K562 (cell line): ENCODE measurements around the gene LRRC74B. TPM values are rescaled to one million over a fixed set of nuclear protein-coding genes. Genes with fewer than 3 reads are reported as not detected.

ENCODE experiments used
- CBFB ChIP-seq: sonication (generic); formaldehyde crosslinking; IDR thresholded peaks from 2 replicates; pipeline ENCODE4 v1.4.0; 2020; ENCODE audit warnings: mild to moderate bottlenecking, missing genetic modification reagents
- E2F6 ChIP-seq, 2 experiments: IDR thresholded peaks; 2 replicates each; pipeline ENCODE4 v1.6.1; 2011; ENCODE audit warnings: borderline replicate concordance in 1 of 2, control low read depth in 1 of 2, low read depth in 1 of 2, low read length in 1 of 2, mild to moderate bottlenecking in 1 of 2, mixed read lengths in 1 of 2, moderate library complexity in 1 of 2; ENCODE audit not compliant: insufficient read depth in 1 of 2, insufficient read length in 1 of 2, poor library complexity in 1 of 2, severe bottlenecking in 1 of 2; ENCODE audit errors: extremely low read depth in 1 of 2
- FOXJ2 ChIP-seq: fragments of 200-800 bp; sonication (Bioruptor generic); IDR thresholded peaks from 2 replicates; pipeline ENCODE4 v1.6.1; 2016; ENCODE audit warnings: missing genetic modification characterization, missing compliant biosample characterization
- FOXJ3 ChIP-seq: sonication (generic); formaldehyde crosslinking; IDR thresholded peaks from 2 replicates; pipeline ENCODE4 v1.4.0; 2020; ENCODE audit warnings: mild to moderate bottlenecking, missing genetic modification reagents
- HOXB6 ChIP-seq: fragments of 250-450 bp; sonication (Bioruptor Pico); IDR thresholded peaks from 2 replicates; pipeline ENCODE4 v1.5.1; 2022; ENCODE audit warnings: mild to moderate bottlenecking, borderline replicate concordance
- MAFK ChIP-seq: IDR thresholded peaks from 2 replicates; pipeline ENCODE4 v1.6.1; 2011; ENCODE audit warnings: low read length, improper control_type of control experiment
- MCM5 ChIP-seq: fragments of 450-650 bp; IDR thresholded peaks from 2 replicates; pipeline ENCODE4 v1.6.1; 2016; ENCODE audit warnings: low read depth
- MLLT1 ChIP-seq, 2 experiments: fragments of 450-650 bp; IDR thresholded peaks; 2 replicates each; pipeline ENCODE4 v1.6.1; 2016
- MLX ChIP-seq, 2 experiments: fragments of 450-650 bp in 1 of 2; sonication (generic) in 1 of 2; formaldehyde crosslinking; conservative IDR thresholded peaks; 2 replicates each; pipeline versions ENCODE4 v1.4.0 to v1.8.1; 2020 to 2022; ENCODE audit warnings: mild to moderate bottlenecking in 1 of 2, missing genetic modification reagents in 1 of 2
- MTA3 ChIP-seq: fragments of 450-650 bp; formaldehyde crosslinking; IDR thresholded peaks from 2 replicates; pipeline ENCODE4 v1.6.1; 2017; ENCODE audit warnings: mild to moderate bottlenecking, borderline replicate concordance
- NFIC ChIP-seq: fragments of 450-650 bp; IDR thresholded peaks from 2 replicates; pipeline ENCODE4 v1.6.1; 2017; ENCODE audit warnings: mild to moderate bottlenecking, inconsistent platforms
- NFXL1 ChIP-seq: fragments of 450-650 bp; formaldehyde crosslinking; IDR thresholded peaks from 2 replicates; pipeline ENCODE4 v1.4.0; 2021; ENCODE audit warnings: mild to moderate bottlenecking
- NR1H2 ChIP-seq: sonication (generic); formaldehyde crosslinking; IDR thresholded peaks from 2 replicates; pipeline ENCODE4 v1.4.0; 2020; ENCODE audit warnings: mild to moderate bottlenecking, missing genetic modification reagents
- NR2C1 ChIP-seq, 2 experiments: fragments of 450-650 bp; IDR thresholded peaks; 2 replicates each; pipeline ENCODE4 v1.6.1; 2017; ENCODE audit warnings: mild to moderate bottlenecking in 2 of 2, antibody characterized with exemption in 1 of 2, inconsistent platforms in 1 of 2, missing compliant biosample characterization in 1 of 2, missing genetic modification characterization in 1 of 2
- PATZ1 ChIP-seq: fragments of 250-450 bp; sonication (Bioruptor Pico); IDR thresholded peaks from 2 replicates; pipeline ENCODE4 v1.5.0; 2020; ENCODE audit warnings: mild to moderate bottlenecking, borderline replicate concordance
- PKNOX1 ChIP-seq: fragments of 450-650 bp; IDR thresholded peaks from 2 replicates; pipeline ENCODE4 v1.6.1; 2016
- RBM22 ChIP-seq: fragments of 200-400 bp; formaldehyde crosslinking; IDR thresholded peaks from 2 replicates; pipeline ENCODE4 v1.6.1; 2018; ENCODE audit warnings: low read length, low read depth; ENCODE audit not compliant: poor library complexity, severe bottlenecking
- SMC3 ChIP-seq: conservative IDR thresholded peaks from 2 replicates; pipeline ENCODE4 v1.6.1; 2011; ENCODE audit warnings: low read depth, low read length, improper control_type of control experiment; ENCODE audit not compliant: insufficient read depth
- SNIP1 ChIP-seq: fragments of 450-650 bp; IDR thresholded peaks from 2 replicates; pipeline ENCODE4 v1.7.1; 2017; ENCODE audit warnings: low read depth, mild to moderate bottlenecking
- YY1 ChIP-seq, 3 experiments: IDR thresholded peaks; 2 replicates each; pipeline ENCODE4 v1.6.1; 2011; ENCODE audit warnings: low read length in 2 of 3, mild to moderate bottlenecking in 2 of 3, moderate library complexity in 2 of 3, borderline replicate concordance in 1 of 3, control low read depth in 1 of 3, low read depth in 1 of 3; ENCODE audit not compliant: insufficient read depth in 3 of 3, insufficient replicate concordance in 2 of 3, control insufficient read depth in 1 of 3, insufficient read length in 1 of 3; ENCODE audit errors: extremely low read depth in 1 of 3
- ZNF24 ChIP-seq: fragments of 450-650 bp; IDR thresholded peaks from 2 replicates; pipeline ENCODE4 v1.6.1; 2016
- polyA plus RNA-seq, 8 experiments: library from polyadenylated mRNA; depleted of rRNA in 4 of 8; stranded (reverse) in 5 of 8; unstranded in 3 of 8; fragments of >200 nt; fragmentation: Nextera tagmentation in 2 of 8; fragmentation: Illumina TruSeq in 1 of 8; extraction: Ambion mirVana in 2 of 8; extraction: Trizol in 1 of 8; gene quantifications; 2 replicates each; pipeline versions ENCODE4 v1.2.1 to v1.2.3, GENCODE V29; 2011 to 2014; ENCODE audit warnings: inconsistent platforms in 1 of 8, missing spikeins in 1 of 8
- total RNA-seq, 7 experiments: library from RNA; depleted of rRNA in 6 of 7; stranded (reverse); fragments of >200 nt in 6 of 7; fragmentation: Illumina TruSeq in 2 of 7; extraction: Trizol in 2 of 7; gene quantifications; 2 replicates each; pipeline versions ENCODE4 v1.2.1 to v1.2.3, GENCODE V29; 2011 to 2021; ENCODE audit warnings: low replicate concordance in 1 of 7

Gene LRRC74B
- total and polyA plus RNA-seq, 9 of the 15 experiments (the other 6 are each of a cell fraction or from before 2014, with no cell fraction given), result not detected

- TF ChIP-seq RBM22, result peak; percentile 100
- no peak for TF ChIP-seq NR1H2 (CRISPR knock-in tag)
- no peak for TF ChIP-seq CBFB
- 0 out of 2 replicates have a peak, but pooled peaks have one; percentile 15 for TF ChIP-seq MAFK
- no peak for TF ChIP-seq SMC3
- no peak for TF ChIP-seq NR2C1 (IDR thresholded peaks at IDR 0.05)
- no peak for TF ChIP-seq NR2C1 (tag; IDR thresholded peaks at IDR 0.05)
- TF ChIP-seq SNIP1, result no peak
- TF ChIP-seq MLLT1 (IDR thresholded peaks at IDR 0.05), result no peak
- TF ChIP-seq MLX (CRISPR knock-in tag; conservative IDR thresholded peaks at IDR 0.05), result no peak; a peak in 1 of 4 replicates
- TF ChIP-seq NFXL1 (CRISPR knock-in tag), result no peak
- no peak for TF ChIP-seq YY1 (IDR thresholded peaks at IDR 0.05; ENCODE audit: borderline replicate concordance in 1 of 3, control insufficient read depth in 1 of 3, extremely low read depth in 1 of 3, insufficient read depth in 3 of 3, insufficient read length in 1 of 3, insufficient replicate concordance in 2 of 3, low read depth in 1 of 3, low read length in 2 of 3)
- no peak for TF ChIP-seq MCM5
- TF ChIP-seq MTA3, result no peak
- peak; percentile 55; the same call in 1 of the 2 replicates for TF ChIP-seq HOXB6 (CRISPR knock-in tag)
- TF ChIP-seq FOXJ2 (tag), result peak; percentile 100
- TF ChIP-seq ZNF24, result no peak
- no peak for TF ChIP-seq PATZ1 (CRISPR knock-in tag)
- TF ChIP-seq FOXJ3 (CRISPR knock-in tag), result no peak
- no peak for TF ChIP-seq PKNOX1
- TF ChIP-seq E2F6 (IDR thresholded peaks at IDR 0.05; ENCODE audit: borderline replicate concordance in 1 of 2, extremely low read depth in 1 of 2, insufficient read depth in 1 of 2, insufficient read length in 1 of 2, low read depth in 1 of 2, low read length in 1 of 2, poor library complexity in 1 of 2, severe bottlenecking in 1 of 2), result peak; percentile 41 to 53
- no peak for TF ChIP-seq NFIC
Observed at GRCh38 chr22:21045585-21046294, at the start of gene LRRC74B (continued).
